ENCODE results near the gene TAF7L. TPM values are rescaled to one million over a fixed set of nuclear protein-coding genes. Genes with fewer than 3 reads are reported as not detected.
A peak's percentile ranks its signal among the peaks of the same experiment; 100 is the strongest.

The TAF7L gene
- total and polyA plus RNA-seq, 2 donors (not counting 3 experiments of a cell fraction or from before 2014, with no cell fraction given): 0.70 to 1.8 TPM

DNA sequence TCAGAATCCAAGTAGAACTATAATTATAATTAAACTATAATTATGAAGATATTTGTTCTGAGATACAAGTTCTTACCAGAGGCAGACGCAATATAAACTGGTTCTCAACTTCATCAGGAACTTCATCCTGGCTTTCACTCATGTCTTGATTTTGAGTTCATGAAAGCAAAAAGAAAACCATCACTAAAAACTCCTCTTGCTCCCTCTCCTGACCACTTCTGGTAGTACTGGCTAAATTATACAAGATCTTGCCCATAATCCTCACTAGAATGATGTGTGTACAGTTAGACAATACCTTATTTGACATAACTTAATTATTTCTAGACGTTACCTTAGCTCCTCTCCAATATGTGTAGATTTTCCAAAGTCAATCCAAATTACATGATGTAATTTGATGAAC, 3.7 kb downstream of the TAF7L start:
- no peaks in the 10 kb centered on the region for H3K27me3 ChIP-seq (ENCODE audit: control insufficient read depth in 2 of 2, insufficient read depth in 2 of 2, low read length in 2 of 2)
- no TSS peak for BruUV-seq (replicated peaks)
- no peak overlapping the region for H3K4me2 ChIP-seq (ENCODE audit: insufficient read depth, low read length)
- no peaks in the 10 kb centered on the region for H3K4me1 ChIP-seq (ENCODE audit: control insufficient read depth, extremely low read depth, insufficient read depth, low read length)
- H3K36me3 ChIP-seq (ENCODE audit: control insufficient read depth in 2 of 2, extremely low read depth in 1 of 2, insufficient read depth in 2 of 2, low read length in 2 of 2): no peaks in the 10 kb centered on the region
- no peak overlapping the region for H3K9ac ChIP-seq (replicated peaks; ENCODE audit: extremely low read depth, insufficient read depth, low read length)
- H4K20me1 ChIP-seq (replicated peaks; ENCODE audit: control insufficient read depth, extremely low read depth, insufficient read depth, low read length): no peaks in the 10 kb centered on the region
- TF ChIP-seq JUN (IDR thresholded peaks at IDR 0.05; ENCODE audit: borderline replicate concordance, insufficient read depth, insufficient read length, low read depth): no peak
- TF ChIP-seq MYC (IDR thresholded peaks at IDR 0.05; ENCODE audit: low read depth, low read length): no peak
- TF ChIP-seq, protein P1, sequence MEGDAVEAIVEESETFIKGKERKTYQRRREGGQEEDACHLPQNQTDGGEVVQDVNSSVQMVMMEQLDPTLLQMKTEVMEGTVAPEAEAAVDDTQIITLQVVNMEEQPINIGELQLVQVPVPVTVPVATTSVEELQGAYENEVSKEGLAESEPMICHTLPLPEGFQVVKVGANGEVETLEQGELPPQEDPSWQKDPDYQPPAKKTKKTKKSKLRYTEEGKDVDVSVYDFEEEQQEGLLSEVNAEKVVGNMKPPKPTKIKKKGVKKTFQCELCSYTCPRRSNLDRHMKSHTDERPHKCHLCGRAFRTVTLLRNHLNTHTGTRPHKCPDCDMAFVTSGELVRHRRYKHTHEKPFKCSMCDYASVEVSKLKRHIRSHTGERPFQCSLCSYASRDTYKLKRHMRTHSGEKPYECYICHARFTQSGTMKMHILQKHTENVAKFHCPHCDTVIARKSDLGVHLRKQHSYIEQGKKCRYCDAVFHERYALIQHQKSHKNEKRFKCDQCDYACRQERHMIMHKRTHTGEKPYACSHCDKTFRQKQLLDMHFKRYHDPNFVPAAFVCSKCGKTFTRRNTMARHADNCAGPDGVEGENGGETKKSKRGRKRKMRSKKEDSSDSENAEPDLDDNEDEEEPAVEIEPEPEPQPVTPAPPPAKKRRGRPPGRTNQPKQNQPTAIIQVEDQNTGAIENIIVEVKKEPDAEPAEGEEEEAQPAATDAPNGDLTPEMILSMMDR (IDR thresholded peaks at IDR 0.05; ENCODE audit: extremely low read depth in 1 of 2, insufficient read depth in 1 of 2, low read depth in 1 of 2, low read length in 2 of 2): peak; percentile 29 to 33
- no peak for TF ChIP-seq GATA2 (IDR thresholded peaks at IDR 0.05; ENCODE audit: insufficient read depth, insufficient read length, low read depth, low read length)
- no peak for TF ChIP-seq EZH2 (IDR thresholded peaks at IDR 0.05; ENCODE audit: borderline replicate concordance, low read depth, low read length, severe bottlenecking)
- TF ChIP-seq POLR2AphosphoS5 (IDR thresholded peaks at IDR 0.05; ENCODE audit: insufficient read depth, low read depth, low read length): no peak
- no peaks in the 10 kb centered on the region for H3K79me2 ChIP-seq (ENCODE audit: control insufficient read depth, insufficient read depth, low read length)
- no peaks in the 10 kb centered on the region for H3K9me1 ChIP-seq (replicated peaks; ENCODE audit: control insufficient read depth, extremely low read depth, insufficient read depth, low read length)
- dilution Hi-C loops (cut with MboI; ENCODE audit: extremely low pct_ligation_motif_present, low sequenced_read_pairs) (no loop called here), intact Hi-C loops (cut with micrococcal nuclease) (loop anchor here (1.0 to 10.0 kb wide), 2 partner anchors 27 to 233 kb away; partner anchors contain the start of gene TRMT2B)
- H3K27ac ChIP-seq (ENCODE audit: insufficient read depth, low read depth, low read length): no peak overlapping the region
- ChIA-PET POLR2A (no interaction called here), CTCF (interaction anchor here (1.3 kb wide), 1 partner anchor 25 kb away, joined by 4 read pairs; no protein-coding TSS in a partner anchor)
- peak; percentile 65 for DNase-seq (ENCODE audit: low read depth, low spot score)
- H3K4me3 ChIP-seq (replicated peaks in 1 of 3; ENCODE audit: insufficient read depth in 1 of 3, low read depth in 1 of 3, low read length in 3 of 3): no peak overlapping the region
- FAIRE-seq: peak; percentile 82
- H2AFZ ChIP-seq (ENCODE audit: low read depth, low read length): no peak overlapping the region
- no peaks in the 10 kb centered on the region for H3K9me3 ChIP-seq (replicated peaks; ENCODE audit: control insufficient read depth, insufficient read depth, low read length)

Measured in endothelial cell of umbilical vein (primary cell).